ENCODE measurements around the gene CFLAR. TPM values are rescaled to one million over a fixed set of nuclear protein-coding genes. Genes with fewer than 3 reads are reported as not detected.

Gene CFLAR
- total and polyA plus RNA-seq, 2 of the 13 experiments (the other 11 are each of a cell fraction or from before 2014, with no cell fraction given): 43.8 to 92.1 TPM

- TF ChIP-seq TFE3 (CRISPR knock-in tag; IDR thresholded peaks at IDR 0.05): peak; percentile 30; the same call in 1 of the 2 replicates
- peak; percentile 50; the same call in 1 of the 2 replicates for TF ChIP-seq POGK (CRISPR knock-in tag; conservative IDR thresholded peaks at IDR 0.05)
- peak; percentile 92 for TF ChIP-seq HNRNPLL (IDR thresholded peaks at IDR 0.05; ENCODE audit: low read depth, low read length, poor library complexity, severe bottlenecking)
- no peak; the same call in 1 of the 2 replicates for TF ChIP-seq KLF6 (CRISPR knock-in tag; IDR thresholded peaks at IDR 0.05)
- TF ChIP-seq ZFP36 (IDR thresholded peaks at IDR 0.05; ENCODE audit: borderline replicate concordance, low read depth, low read length, partially characterized antibody): no peak
- TF ChIP-seq ZBTB21 (CRISPR knock-in tag; IDR thresholded peaks at IDR 0.05): no peak
- TF ChIP-seq CSRNP2 (CRISPR knock-in tag; conservative IDR thresholded peaks at IDR 0.05; ENCODE audit: low read depth): no peak
- TF ChIP-seq HOXA9 (CRISPR knock-in tag; IDR thresholded peaks at IDR 0.05; ENCODE audit: borderline replicate concordance): no peak
- TF ChIP-seq ZNF749 (CRISPR knock-in tag; IDR thresholded peaks at IDR 0.05; ENCODE audit: borderline replicate concordance): no peak; the same call in 1 of the 2 replicates
- peak; percentile 95 for TF ChIP-seq ZNF678 (CRISPR knock-in tag; IDR thresholded peaks at IDR 0.05)
- 0 out of 2 replicates have a peak, but pooled peaks have one; percentile 20 for TF ChIP-seq ZBTB44 (CRISPR knock-in tag; IDR thresholded peaks at IDR 0.05)
- TF ChIP-seq SMC3 (IDR thresholded peaks at IDR 0.05; ENCODE audit: low read length): peak; percentile 36
- no peak for TF ChIP-seq ZNF382 (CRISPR knock-in tag; IDR thresholded peaks at IDR 0.05; ENCODE audit: borderline replicate concordance)
- peak; percentile 87 for TF ChIP-seq ZNF709 (CRISPR knock-in tag; IDR thresholded peaks at IDR 0.05)
- no peak for TF ChIP-seq HNF1A (IDR thresholded peaks at IDR 0.05; ENCODE audit: low read depth)
- TF ChIP-seq HNF1A (CRISPR knock-in tag; IDR thresholded peaks at IDR 0.05; ENCODE audit: borderline replicate concordance): peak; percentile 87
Measured at GRCh38 chr2:201118121-201118960, 2.4 kb downstream of the CFLAR start (continued).
